Body of pancreas (tissue), 4 donors: ENCODE data around the gene CELF5. TPM values are rescaled to one million over a fixed set of nuclear protein-coding genes. Genes with fewer than 3 reads are reported as not detected.

Experiments
- ATAC-seq: fragments of 150-250 bp; one replicate; pipeline ENCODE4 v1.9.1; 2016
- DNase-seq, 4 donors: peaks; one replicate each; pipeline ENCODE4 v3.0.0-alpha.2; 2019
- H3K27ac ChIP-seq, 4 donors: fragments of 200-600 bp; sonication (generic); 1 replicate in 3 of 4; 2 replicates in 1 of 4; pipeline versions ENCODE4 v1.5.1 to v1.6.1; 2016 to 2019; ENCODE audit warnings: mild to moderate bottlenecking in 1 of 4, mixed read lengths in 1 of 4, moderate library complexity in 1 of 4
- H3K27me3 ChIP-seq, 2 donors: fragments of 200-600 bp; sonication (generic); one replicate each; pipeline ENCODE4 v1.6.0; 2016; ENCODE audit warnings: mild to moderate bottlenecking in 1 of 2
- H3K36me3 ChIP-seq, 2 donors: fragments of 200-600 bp; sonication (generic); replicated peaks in 1 of 2; 2 replicates each; pipeline ENCODE4 v1.5.1; 2016; ENCODE audit warnings: low read depth in 2 of 2; ENCODE audit not compliant: insufficient read depth in 1 of 2
- H3K4me1 ChIP-seq: fragments of 200-600 bp; sonication (generic); one replicate; pipeline ENCODE4 v1.6.0; 2016
- H3K4me3 ChIP-seq, 2 donors: fragments of 200-600 bp; sonication (generic); 1 replicate in 1 of 2; 2 replicates in 1 of 2; pipeline ENCODE4 v1.5.1; 2016 to 2019
- H3K9me3 ChIP-seq, 3 donors: fragments of 200-600 bp; sonication (generic); 1 replicate in 2 of 3; 2 replicates in 1 of 3; pipeline ENCODE4 v1.5.1; 2016
- POLR2A ChIP-seq, 3 donors: fragments of 450-650 bp; IDR thresholded peaks; one replicate each; pipeline ENCODE4 v1.6.1; 2016; ENCODE audit warnings: antibody characterized with exemption in 3 of 3, mild to moderate bottlenecking in 2 of 3
- WGBS, 2 donors: methylation state at CpG; one replicate each; pipeline ENCODE4 v1.1.5; 2017; 5-methylcytosine and 5-hydroxymethylcytosine counted together
- intact Hi-C: fragments of 100-400 bp; cut with DNase I; formaldehyde crosslinking; loops from one replicate; pipeline ENCODE4 v1.15.1; 2023
- total RNA-seq, 2 donors: library from RNA; depleted of rRNA; stranded (reverse); fragments of >200 nt; gene quantifications; one replicate each; pipeline ENCODE4 v1.1.0, GENCODE V29; 2016
- TF ChIP-seq, protein P1 (sequence below), 7 experiments: fragments of 450-650 bp in 4 of 7; fragments of 200-600 bp in 3 of 7; sonication (generic) in 3 of 7; IDR thresholded peaks; one replicate each; pipeline ENCODE4 v1.5.1; 2016 to 2019; ENCODE audit warnings: antibody characterized with exemption in 7 of 7

CELF5 gene
- total RNA-seq, 2 donors from 2014 or later: 0.33 TPM; not detected in 1

DNA sequence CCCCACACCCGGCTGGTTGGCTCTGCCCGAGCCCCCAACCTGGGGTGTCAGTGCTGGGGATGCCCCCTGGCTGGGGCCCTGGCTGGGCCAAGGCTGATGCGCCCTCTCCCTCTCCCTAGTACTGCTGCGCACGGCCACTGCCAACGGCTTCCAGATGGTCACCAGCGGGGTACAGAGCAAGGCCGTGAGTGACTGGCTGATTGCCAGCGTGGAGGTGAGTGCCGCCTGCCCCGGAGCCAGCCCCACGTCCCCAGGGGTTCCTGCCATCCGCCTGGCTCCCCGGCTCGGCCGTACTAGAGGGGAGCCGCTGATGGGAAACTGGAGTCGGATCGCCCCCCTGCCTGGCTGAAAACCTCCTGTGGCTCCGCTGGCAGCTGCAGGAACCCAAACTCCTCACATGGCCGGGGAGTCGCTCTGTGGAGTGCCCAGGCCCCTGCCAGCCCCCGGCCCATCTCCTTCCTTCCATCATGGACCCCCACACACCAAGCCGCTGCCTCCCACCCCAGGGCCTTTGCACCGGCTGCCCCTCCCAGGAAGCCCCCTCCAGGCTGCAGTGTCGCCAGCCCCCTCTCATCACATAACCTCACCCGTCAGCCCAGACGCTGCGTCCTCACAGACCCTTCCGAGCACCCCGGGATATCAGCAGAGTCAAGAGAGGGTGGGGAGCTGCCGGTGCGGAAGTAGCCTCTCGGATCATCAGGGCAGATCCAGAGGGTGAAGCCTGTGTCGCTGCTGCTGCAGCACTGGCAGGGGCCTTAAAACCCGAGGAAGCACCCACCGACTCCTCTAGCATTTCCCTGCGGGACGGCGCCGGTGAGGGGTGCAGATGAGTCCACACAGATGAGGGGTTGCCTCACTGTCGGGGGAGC is 28.2 kb upstream of the CELF5 start:
- no peak overlapping the region for H3K27ac ChIP-seq
- no peaks in the 10 kb centered on the region for H3K27me3 ChIP-seq
- no peaks in the 10 kb centered on the region for H3K4me1 ChIP-seq
- intact Hi-C loops: no loop called here
- WGBS, 2 donors: 90 to 99% methylated on average over 22 to 38 of the region's 42 CpGs
- DNase-seq (no peak), ATAC-seq (no peak)
- H3K4me3 ChIP-seq: no peak overlapping the region
- H3K36me3 ChIP-seq: no peaks in the 10 kb centered on the region
- no peaks in the 10 kb centered on the region for H3K9me3 ChIP-seq
- TF ChIP-seq, protein P1, sequence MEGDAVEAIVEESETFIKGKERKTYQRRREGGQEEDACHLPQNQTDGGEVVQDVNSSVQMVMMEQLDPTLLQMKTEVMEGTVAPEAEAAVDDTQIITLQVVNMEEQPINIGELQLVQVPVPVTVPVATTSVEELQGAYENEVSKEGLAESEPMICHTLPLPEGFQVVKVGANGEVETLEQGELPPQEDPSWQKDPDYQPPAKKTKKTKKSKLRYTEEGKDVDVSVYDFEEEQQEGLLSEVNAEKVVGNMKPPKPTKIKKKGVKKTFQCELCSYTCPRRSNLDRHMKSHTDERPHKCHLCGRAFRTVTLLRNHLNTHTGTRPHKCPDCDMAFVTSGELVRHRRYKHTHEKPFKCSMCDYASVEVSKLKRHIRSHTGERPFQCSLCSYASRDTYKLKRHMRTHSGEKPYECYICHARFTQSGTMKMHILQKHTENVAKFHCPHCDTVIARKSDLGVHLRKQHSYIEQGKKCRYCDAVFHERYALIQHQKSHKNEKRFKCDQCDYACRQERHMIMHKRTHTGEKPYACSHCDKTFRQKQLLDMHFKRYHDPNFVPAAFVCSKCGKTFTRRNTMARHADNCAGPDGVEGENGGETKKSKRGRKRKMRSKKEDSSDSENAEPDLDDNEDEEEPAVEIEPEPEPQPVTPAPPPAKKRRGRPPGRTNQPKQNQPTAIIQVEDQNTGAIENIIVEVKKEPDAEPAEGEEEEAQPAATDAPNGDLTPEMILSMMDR (IDR thresholded peaks at IDR 0.05): no peak
- TF ChIP-seq POLR2A (IDR thresholded peaks at IDR 0.05): no peak

DNA sequence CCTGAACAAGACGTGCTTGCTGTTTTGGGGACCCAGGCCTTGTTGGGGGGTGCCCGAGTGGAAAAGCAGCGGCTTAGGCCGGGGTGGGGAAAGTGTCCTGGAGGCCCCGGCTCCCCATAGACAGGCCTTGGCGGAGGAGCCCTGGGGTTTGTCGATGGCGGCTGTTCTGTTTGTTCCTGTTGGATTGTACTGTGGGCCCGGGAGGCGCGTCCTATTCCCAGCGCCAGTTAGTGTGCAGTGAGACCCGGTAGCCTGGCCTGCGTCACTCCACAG is 27.6 kb upstream of the CELF5 start:
- ATAC-seq: no peak
- WGBS, 2 donors: 92 to 93% methylated on average over 8 to 14 of the region's 14 CpGs
- DNase-seq: no peak
- no peak for TF ChIP-seq POLR2A (IDR thresholded peaks at IDR 0.05)
- TF ChIP-seq, protein P1 (IDR thresholded peaks at IDR 0.05): no peak
- H3K9me3 ChIP-seq: no peaks in the 10 kb centered on the region
- H3K27ac ChIP-seq: no peak overlapping the region
- no peaks in the 10 kb centered on the region for H3K4me1 ChIP-seq
- H3K27me3 ChIP-seq: no peaks in the 10 kb centered on the region
- intact Hi-C loops: no loop called here
- no peak overlapping the region for H3K4me3 ChIP-seq
- no peaks in the 10 kb centered on the region for H3K36me3 ChIP-seq

DNA sequence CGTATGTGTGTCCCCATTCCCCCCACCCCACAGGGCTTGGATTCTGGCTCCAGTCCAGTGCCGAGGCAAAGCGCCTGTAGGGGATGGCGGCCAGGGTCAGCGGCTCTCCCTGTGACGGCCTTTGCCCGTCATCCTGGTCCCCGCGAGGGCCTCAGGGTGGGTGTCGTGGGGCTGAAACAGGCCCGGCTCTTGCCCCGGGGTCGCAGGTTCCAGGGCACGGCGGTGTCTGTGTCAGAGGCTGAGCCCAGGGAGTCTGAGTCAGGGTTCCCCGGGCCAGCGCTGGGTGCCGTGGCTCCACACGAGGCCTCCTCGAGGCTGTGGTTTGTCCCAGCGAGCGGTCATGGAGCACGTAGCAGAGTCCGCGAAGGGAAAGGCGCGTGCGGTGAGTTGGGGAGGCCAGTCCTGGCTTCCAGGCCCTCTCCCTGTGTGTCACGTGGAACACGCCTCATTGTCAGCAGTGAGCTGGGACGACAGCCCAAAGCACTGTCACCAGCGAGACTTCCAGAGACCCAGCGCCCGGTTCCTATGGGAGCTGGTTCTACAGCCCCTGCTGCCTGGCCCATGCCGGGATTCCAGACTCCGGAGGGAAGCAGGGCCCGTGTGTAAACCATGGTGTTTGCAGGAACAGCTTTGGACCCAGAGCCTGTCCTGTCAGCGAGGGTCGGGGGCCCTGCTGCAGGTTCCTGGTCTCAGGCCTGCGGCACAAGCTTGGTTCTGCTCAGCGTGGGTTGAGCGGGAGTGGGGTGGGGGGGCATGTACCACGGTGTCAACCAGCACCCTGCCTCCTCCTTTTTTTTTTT is 25.4 kb upstream of the CELF5 start:
- Histone ChIP-seq H3K27ac (no peak overlapping the region), H3K27me3 (no peaks in the 10 kb centered on the region), H3K9me3 (no peaks in the 10 kb centered on the region), H3K4me3 (no peak overlapping the region), H3K4me1 (no peaks in the 10 kb centered on the region), H3K36me3 (no peaks in the 10 kb centered on the region)
- TF ChIP-seq POLR2A (IDR thresholded peaks at IDR 0.05): no peak
- TF ChIP-seq, protein P1 (IDR thresholded peaks at IDR 0.05): no peak
- ATAC-seq (no peak), DNase-seq (no peak)
- 92 to 93% methylated on average over 11 to 41 of the region's 43 CpGs for WGBS, 2 donors
- intact Hi-C loops: no loop called here

DNA sequence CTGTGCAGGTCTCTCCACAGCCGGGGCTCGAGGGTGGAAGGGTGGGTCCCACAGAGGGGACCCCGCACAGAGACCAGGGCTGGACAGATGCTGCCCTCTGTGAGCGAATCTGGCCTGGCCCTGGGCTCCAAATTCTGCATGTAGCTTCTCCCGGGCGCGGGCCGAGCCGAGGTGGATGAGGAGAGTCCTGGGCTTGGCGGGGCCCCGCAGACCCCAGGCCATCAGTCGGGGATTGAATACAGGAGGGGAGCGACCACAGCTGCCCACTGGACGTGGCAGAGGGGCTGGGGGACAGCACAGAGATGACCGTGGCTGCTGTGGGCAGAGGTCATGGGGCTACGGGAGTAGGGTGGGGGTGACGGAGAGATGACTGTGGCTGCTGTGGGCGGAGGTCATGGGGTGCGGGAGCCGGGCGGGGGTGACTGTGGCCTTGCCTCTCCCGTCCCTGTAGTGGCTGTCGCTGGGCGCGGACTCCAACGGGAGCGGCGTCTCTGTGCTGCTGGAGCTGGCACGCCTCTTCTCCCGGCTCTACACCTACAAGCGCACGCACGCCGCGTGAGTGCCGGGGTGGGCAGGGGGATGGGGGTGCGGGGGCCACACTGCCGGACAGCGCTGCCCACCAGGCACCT is 23.3 kb upstream of the CELF5 start:
- Histone ChIP-seq H3K4me3 (no peak overlapping the region), H3K27me3 (no peaks in the 10 kb centered on the region), H3K36me3 (peaks cover 0 to 5% of the 10 kb centered on the region in 2 donors), H3K4me1 (no peaks in the 10 kb centered on the region), H3K9me3 (no peaks in the 10 kb centered on the region), H3K27ac (no peak overlapping the region)
- TF ChIP-seq, protein P1 (IDR thresholded peaks at IDR 0.05): no peak
- TF ChIP-seq POLR2A (IDR thresholded peaks at IDR 0.05): no peak
- DNase-seq (no peak), ATAC-seq (no peak)
- 93 to 98% methylated on average over 7 to 39 of the region's 39 CpGs for WGBS, 2 donors
- intact Hi-C loops: no loop called here
